ENCODE measurements around the gene ANKRD16. TPM values are rescaled to one million over a fixed set of nuclear protein-coding genes. Genes with fewer than 3 reads are reported as not detected.

The ANKRD16 gene
- total and polyA plus RNA-seq, 2 experiments from 2014 or later = 6.4 to 16.1 TPM

DNA sequence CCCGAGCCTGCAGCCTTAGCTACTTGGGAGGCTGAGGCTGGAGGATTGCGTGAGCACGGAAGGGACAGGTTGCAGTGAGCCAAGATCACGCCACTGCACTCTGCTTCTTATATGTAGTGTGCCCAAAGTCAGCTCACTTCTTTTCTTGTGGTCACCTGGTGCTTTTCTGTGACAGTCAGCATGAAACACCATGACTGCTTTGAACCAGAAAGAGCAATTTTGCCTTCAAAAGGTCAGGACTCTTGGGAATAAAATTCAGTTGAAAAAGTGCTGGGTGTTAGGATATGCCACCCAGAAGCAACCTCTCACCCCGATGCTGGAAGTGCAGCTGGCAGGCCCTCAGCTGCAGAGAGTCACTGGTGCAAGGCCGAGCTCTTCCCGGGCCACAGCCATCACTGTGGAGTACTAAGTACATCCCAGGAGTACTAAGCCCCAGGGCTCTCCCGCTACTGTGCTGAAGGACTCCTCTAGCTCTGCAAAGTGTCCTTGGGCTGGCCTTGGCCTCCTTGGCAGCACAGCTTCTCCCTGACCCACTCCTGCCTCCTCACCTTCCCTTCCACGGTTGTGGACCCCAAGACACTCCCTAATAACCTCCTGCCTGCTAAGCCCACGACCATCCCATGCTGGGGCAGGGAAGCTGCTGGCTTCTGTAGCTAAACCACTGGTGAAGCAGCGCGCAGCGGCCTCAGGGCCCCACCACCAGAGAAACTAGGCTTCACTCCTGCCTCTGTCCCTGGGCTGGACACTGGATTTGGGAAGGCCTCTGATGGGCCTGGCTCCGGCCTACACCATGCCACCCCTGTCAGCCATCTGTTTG lies 58.9 kb downstream of the ANKRD16 start:
- no peak overlapping the region for H3K4me2 ChIP-seq
- H3K27ac ChIP-seq (ENCODE audit: low read depth) = no peak overlapping the region
- no peaks in the 10 kb centered on the region for H4K20me1 ChIP-seq (replicated peaks; ENCODE audit: insufficient read depth)
- no peak overlapping the region for H2AFZ ChIP-seq
- Mint-ChIP-seq H3K36me3 (ENCODE audit: low read depth) (no peaks in the 10 kb centered on the region), H3K4me3 (no peak overlapping the region), H3K9me3 (no peaks in the 10 kb centered on the region), H3K4me1 (no peaks in the 10 kb centered on the region), H3K27me3 (ENCODE audit: insufficient read depth, low read depth, poor library complexity) (peaks cover 2% of the 10 kb centered on the region), H3K27ac (no peak overlapping the region)
- TF ChIP-seq ZNF114 (CRISPR knock-in tag; IDR thresholded peaks at IDR 0.05) (no peak), ZNF331 (CRISPR knock-in tag; IDR thresholded peaks at IDR 0.05; ENCODE audit: low read depth) (no peak), CREB1 (CRISPR knock-in tag; IDR thresholded peaks at IDR 0.05; ENCODE audit: low read depth) (no peak)
- TF ChIP-seq, protein P1, sequence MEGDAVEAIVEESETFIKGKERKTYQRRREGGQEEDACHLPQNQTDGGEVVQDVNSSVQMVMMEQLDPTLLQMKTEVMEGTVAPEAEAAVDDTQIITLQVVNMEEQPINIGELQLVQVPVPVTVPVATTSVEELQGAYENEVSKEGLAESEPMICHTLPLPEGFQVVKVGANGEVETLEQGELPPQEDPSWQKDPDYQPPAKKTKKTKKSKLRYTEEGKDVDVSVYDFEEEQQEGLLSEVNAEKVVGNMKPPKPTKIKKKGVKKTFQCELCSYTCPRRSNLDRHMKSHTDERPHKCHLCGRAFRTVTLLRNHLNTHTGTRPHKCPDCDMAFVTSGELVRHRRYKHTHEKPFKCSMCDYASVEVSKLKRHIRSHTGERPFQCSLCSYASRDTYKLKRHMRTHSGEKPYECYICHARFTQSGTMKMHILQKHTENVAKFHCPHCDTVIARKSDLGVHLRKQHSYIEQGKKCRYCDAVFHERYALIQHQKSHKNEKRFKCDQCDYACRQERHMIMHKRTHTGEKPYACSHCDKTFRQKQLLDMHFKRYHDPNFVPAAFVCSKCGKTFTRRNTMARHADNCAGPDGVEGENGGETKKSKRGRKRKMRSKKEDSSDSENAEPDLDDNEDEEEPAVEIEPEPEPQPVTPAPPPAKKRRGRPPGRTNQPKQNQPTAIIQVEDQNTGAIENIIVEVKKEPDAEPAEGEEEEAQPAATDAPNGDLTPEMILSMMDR (conservative IDR thresholded peaks at IDR 0.05; ENCODE audit: low read depth in 2 of 2) = no peak
- ATAC-seq = no peak
- no peak for DNase-seq (ENCODE audit: low spot score)
- H3F3A ChIP-seq (replicated peaks; ENCODE audit: low read depth) = no peaks in the 10 kb centered on the region
- no peaks in the 10 kb centered on the region for H3K27me3 ChIP-seq (ENCODE audit: insufficient read depth)
- H3K4me1 ChIP-seq (ENCODE audit: insufficient read depth) = no peaks in the 10 kb centered on the region
- H3K36me3 ChIP-seq (ENCODE audit: insufficient read depth) = no peaks in the 10 kb centered on the region
- H3K9me2 ChIP-seq (ENCODE audit: insufficient read depth) = no peaks in the 10 kb centered on the region
- no peak overlapping the region for H3K4me3 ChIP-seq
- H3K79me2 ChIP-seq (replicated peaks; ENCODE audit: insufficient read depth) = no peaks in the 10 kb centered on the region

DNA sequence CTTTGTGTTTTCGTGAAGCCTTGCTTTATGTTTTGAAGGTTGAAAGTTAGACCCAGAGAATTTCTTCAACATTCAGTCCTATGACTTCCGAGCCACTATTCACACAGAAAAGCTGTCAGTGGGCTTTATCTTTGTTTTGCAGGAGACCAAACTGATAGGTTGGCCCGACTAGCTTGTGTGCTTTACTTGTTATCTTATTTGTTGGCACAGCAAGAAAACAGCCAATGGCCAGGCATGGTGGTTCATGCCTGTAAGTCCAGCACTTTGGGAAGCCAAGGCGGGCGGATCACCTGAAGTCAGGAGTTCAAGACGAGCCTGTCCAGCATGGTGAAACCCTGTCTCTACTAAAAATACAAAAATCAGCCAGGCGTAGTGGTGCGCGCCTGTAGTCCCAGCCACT lies 60.4 kb downstream of the ANKRD16 start:
- H3K36me3 ChIP-seq (ENCODE audit: insufficient read depth) = no peaks in the 10 kb centered on the region
- H3K4me1 ChIP-seq (ENCODE audit: insufficient read depth) = no peaks in the 10 kb centered on the region
- H3K79me2 ChIP-seq (replicated peaks; ENCODE audit: insufficient read depth) = no peaks in the 10 kb centered on the region
- H3K4me2 ChIP-seq = no peak overlapping the region
- no peaks in the 10 kb centered on the region for H3K36me3 Mint-ChIP-seq (ENCODE audit: low read depth)
- no peak overlapping the region for H3K4me3 Mint-ChIP-seq
- H3F3A ChIP-seq (replicated peaks; ENCODE audit: low read depth) = no peaks in the 10 kb centered on the region
- H3K4me3 ChIP-seq = no peak overlapping the region
- H3K4me1 Mint-ChIP-seq = no peaks in the 10 kb centered on the region
- H4K20me1 ChIP-seq (replicated peaks; ENCODE audit: insufficient read depth) = no peaks in the 10 kb centered on the region
- peaks cover 2% of the 10 kb centered on the region for H3K27me3 Mint-ChIP-seq (ENCODE audit: insufficient read depth, low read depth, poor library complexity)
- no peaks in the 10 kb centered on the region for H3K9me2 ChIP-seq (ENCODE audit: insufficient read depth)
- H3K27me3 ChIP-seq (ENCODE audit: insufficient read depth) = no peaks in the 10 kb centered on the region
- H3K27ac ChIP-seq (ENCODE audit: low read depth) = no peak overlapping the region
- peak overlapping the region; percentile 66; the same call in 1 of the 2 replicates for H2AFZ ChIP-seq
- ATAC-seq = no peak
- H3K27ac Mint-ChIP-seq = no peak overlapping the region
- no peak for DNase-seq (ENCODE audit: low spot score)
- H3K9me3 Mint-ChIP-seq = no peaks in the 10 kb centered on the region
- TF ChIP-seq, protein P2, sequence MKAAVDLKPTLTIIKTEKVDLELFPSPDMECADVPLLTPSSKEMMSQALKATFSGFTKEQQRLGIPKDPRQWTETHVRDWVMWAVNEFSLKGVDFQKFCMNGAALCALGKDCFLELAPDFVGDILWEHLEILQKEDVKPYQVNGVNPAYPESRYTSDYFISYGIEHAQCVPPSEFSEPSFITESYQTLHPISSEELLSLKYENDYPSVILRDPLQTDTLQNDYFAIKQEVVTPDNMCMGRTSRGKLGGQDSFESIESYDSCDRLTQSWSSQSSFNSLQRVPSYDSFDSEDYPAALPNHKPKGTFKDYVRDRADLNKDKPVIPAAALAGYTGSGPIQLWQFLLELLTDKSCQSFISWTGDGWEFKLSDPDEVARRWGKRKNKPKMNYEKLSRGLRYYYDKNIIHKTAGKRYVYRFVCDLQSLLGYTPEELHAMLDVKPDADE (IDR thresholded peaks at IDR 0.05) = no peak
- TF ChIP-seq POLR2AphosphoS5 (IDR thresholded peaks at IDR 0.05; ENCODE audit: low read depth) (no peak), EZH2phosphoT487 (IDR thresholded peaks at IDR 0.05; ENCODE audit: unreplicated experiment) (no peak), STAT1 (IDR thresholded peaks at IDR 0.05; ENCODE audit: unreplicated experiment) (no peak), JUNB (IDR thresholded peaks at IDR 0.05; ENCODE audit: unreplicated experiment) (no peak), ZNF114 (CRISPR knock-in tag; IDR thresholded peaks at IDR 0.05) (no peak)
- TF ChIP-seq, protein P3, sequence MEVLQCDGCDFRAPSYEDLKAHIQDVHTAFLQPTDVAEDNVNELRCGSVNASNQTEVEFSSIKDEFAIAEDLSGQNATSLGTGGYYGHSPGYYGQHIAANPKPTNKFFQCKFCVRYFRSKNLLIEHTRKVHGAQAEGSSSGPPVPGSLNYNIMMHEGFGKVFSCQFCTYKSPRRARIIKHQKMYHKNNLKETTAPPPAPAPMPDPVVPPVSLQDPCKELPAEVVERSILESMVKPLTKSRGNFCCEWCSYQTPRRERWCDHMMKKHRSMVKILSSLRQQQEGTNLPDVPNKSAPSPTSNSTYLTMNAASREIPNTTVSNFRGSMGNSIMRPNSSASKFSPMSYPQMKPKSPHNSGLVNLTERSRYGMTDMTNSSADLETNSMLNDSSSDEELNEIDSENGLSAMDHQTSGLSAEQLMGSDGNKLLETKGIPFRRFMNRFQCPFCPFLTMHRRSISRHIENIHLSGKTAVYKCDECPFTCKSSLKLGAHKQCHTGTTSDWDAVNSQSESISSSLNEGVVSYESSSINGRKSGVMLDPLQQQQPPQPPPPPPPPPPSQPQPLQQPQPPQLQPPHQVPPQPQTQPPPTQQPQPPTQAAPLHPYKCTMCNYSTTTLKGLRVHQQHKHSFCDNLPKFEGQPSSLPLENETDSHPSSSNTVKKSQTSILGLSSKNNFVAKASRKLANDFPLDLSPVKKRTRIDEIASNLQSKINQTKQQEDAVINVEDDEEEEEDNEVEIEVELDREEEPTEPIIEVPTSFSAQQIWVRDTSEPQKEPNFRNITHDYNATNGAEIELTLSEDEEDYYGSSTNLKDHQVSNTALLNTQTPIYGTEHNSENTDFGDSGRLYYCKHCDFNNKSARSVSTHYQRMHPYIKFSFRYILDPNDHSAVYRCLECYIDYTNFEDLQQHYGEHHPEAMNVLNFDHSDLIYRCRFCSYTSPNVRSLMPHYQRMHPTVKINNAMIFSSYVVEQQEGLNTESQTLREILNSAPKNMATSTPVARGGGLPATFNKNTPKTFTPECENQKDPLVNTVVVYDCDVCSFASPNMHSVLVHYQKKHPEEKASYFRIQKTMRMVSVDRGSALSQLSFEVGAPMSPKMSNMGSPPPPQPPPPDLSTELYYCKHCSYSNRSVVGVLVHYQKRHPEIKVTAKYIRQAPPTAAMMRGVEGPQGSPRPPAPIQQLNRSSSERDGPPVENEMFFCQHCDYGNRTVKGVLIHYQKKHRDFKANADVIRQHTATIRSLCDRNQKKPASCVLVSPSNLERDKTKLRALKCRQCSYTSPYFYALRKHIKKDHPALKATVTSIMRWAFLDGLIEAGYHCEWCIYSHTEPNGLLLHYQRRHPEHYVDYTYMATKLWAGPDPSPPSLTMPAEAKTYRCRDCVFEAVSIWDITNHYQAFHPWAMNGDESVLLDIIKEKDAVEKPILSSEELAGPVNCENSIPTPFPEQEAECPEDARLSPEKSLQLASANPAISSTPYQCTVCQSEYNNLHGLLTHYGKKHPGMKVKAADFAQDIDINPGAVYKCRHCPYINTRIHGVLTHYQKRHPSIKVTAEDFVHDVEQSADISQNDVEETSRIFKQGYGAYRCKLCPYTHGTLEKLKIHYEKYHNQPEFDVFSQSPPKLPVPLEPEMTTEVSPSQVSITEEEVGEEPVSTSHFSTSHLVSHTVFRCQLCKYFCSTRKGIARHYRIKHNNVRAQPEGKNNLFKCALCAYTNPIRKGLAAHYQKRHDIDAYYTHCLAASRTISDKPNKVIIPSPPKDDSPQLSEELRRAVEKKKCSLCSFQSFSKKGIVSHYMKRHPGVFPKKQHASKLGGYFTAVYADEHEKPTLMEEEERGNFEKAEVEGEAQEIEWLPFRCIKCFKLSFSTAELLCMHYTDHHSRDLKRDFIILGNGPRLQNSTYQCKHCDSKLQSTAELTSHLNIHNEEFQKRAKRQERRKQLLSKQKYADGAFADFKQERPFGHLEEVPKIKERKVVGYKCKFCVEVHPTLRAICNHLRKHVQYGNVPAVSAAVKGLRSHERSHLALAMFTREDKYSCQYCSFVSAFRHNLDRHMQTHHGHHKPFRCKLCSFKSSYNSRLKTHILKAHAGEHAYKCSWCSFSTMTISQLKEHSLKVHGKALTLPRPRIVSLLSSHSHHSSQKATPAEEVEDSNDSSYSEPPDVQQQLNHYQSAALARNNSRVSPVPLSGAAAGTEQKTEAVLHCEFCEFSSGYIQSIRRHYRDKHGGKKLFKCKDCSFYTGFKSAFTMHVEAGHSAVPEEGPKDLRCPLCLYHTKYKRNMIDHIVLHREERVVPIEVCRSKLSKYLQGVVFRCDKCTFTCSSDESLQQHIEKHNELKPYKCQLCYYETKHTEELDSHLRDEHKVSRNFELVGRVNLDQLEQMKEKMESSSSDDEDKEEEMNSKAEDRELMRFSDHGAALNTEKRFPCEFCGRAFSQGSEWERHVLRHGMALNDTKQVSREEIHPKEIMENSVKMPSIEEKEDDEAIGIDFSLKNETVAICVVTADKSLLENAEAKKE (CRISPR knock-in tag; IDR thresholded peaks at IDR 0.05) = no peak

Measured in GM23338 (cell line).